Medulla oblongata (tissue), 1 donor: ENCODE results near the gene CCDC185.
"Not testable (repeated sequence)": the region's sequence is repeated elsewhere in the genome, so short reads cannot be mapped to it uniquely, and the experiment has no call there.

Experiments used
- DNase-seq: peaks from one replicate; pipeline ENCODE4 v3.0.0-alpha.2; 2015; ENCODE audit errors: extremely low spot score

CCDC185 gene

GRCh38 chr1:223394242-223394641 is 1.0 kb downstream of the CCDC185 start:
- no peak for DNase-seq

- no peak for DNase-seq
Measured at GRCh38 chr1:223394706-223395105, 1.5 kb downstream of the CCDC185 start.

- DNase-seq, result not testable (repeated sequence)
Measured at GRCh38 chr1:223399393-223399792, 6.2 kb downstream of the CCDC185 start.

GRCh38 chr1:223401873-223402789 is 8.9 kb downstream of the CCDC185 start:
- DNase-seq, result no peak

- no peak for DNase-seq
Measured at GRCh38 chr1:223402790-223403142, 9.6 kb downstream of the CCDC185 start.

GRCh38 chr1:223403184-223403815 is 10.1 kb downstream of the CCDC185 start:
- no peak for DNase-seq

- no peak for DNase-seq
Measured at GRCh38 chr1:223405507-223405906, 12.3 kb downstream of the CCDC185 start.

- no peak for DNase-seq
Measured at GRCh38 chr1:223410036-223410435, 16.8 kb downstream of the CCDC185 start.

GRCh38 chr1:223411309-223411708 is 18.1 kb downstream of the CCDC185 start:
- no peak for DNase-seq

- no peak for DNase-seq
Measured at GRCh38 chr1:223411710-223412109, 18.5 kb downstream of the CCDC185 start.

GRCh38 chr1:223413216-223413615 is 20.0 kb downstream of the CCDC185 start:
- DNase-seq, result no peak

GRCh38 chr1:223417444-223417843 is 24.2 kb downstream of the CCDC185 start:
- DNase-seq, result no peak

- DNase-seq, result no peak
Measured at GRCh38 chr1:223417903-223418663, 24.9 kb downstream of the CCDC185 start.

- no peak for DNase-seq
Measured at GRCh38 chr1:223419115-223419514, 25.9 kb downstream of the CCDC185 start.

GRCh38 chr1:223419561-223419960 is 26.3 kb downstream of the CCDC185 start:
- DNase-seq, result no peak

- no peak for DNase-seq
Measured at GRCh38 chr1:223421025-223421424, 27.8 kb downstream of the CCDC185 start.

GRCh38 chr1:223421676-223422075 is 28.5 kb downstream of the CCDC185 start:
- no peak for DNase-seq

GRCh38 chr1:223422911-223423310 is 29.7 kb downstream of the CCDC185 start:
- no peak for DNase-seq

- no peak for DNase-seq
Measured at GRCh38 chr1:223423641-223424233, 30.5 kb downstream of the CCDC185 start.

GRCh38 chr1:223425550-223425949 is 32.3 kb downstream of the CCDC185 start:
- DNase-seq, result no peak

GRCh38 chr1:223426936-223427335 is 33.7 kb downstream of the CCDC185 start:
- no peak for DNase-seq

GRCh38 chr1:223429313-223429731 is 36.1 kb downstream of the CCDC185 start:
- peak; percentile 39 for DNase-seq
